Liver (tissue), 9 donors: ENCODE results near the gene ITPRID1. TPM values are rescaled to one million over a fixed set of nuclear protein-coding genes. Genes with fewer than 3 reads are reported as not detected.

Experiments used
- DNase-seq: peaks from one replicate; pipeline ENCODE4 v3.0.0-alpha.2; 2017; ENCODE audit warnings: low spot score
- H3K27ac ChIP-seq, 2 donors: one replicate each; pipeline ENCODE4 v1.7.0; 2013; ENCODE audit warnings: inconsistent platforms in 2 of 2, low read length in 2 of 2, control low read depth in 1 of 2, low read depth in 1 of 2, mild to moderate bottlenecking in 1 of 2
- H3K27me3 ChIP-seq, 4 donors: one replicate each; pipeline versions ENCODE4 v1.6.1 to v1.7.0; 2013; ENCODE audit warnings: low read length in 3 of 4, inconsistent platforms in 1 of 4, mild to moderate bottlenecking in 1 of 4, moderate library complexity in 1 of 4; ENCODE audit not compliant: control insufficient read depth in 4 of 4, insufficient read depth in 4 of 4
- H3K36me3 ChIP-seq, 4 donors: one replicate each; pipeline versions ENCODE4 v1.6.1 to v1.7.0; 2013; ENCODE audit warnings: low read length in 3 of 4, mild to moderate bottlenecking in 3 of 4, low read depth in 1 of 4, moderate library complexity in 1 of 4; ENCODE audit not compliant: control insufficient read depth in 4 of 4, insufficient read depth in 3 of 4
- H3K4me1 ChIP-seq, 4 donors: one replicate each; pipeline versions ENCODE4 v1.6.1 to v1.7.0; 2013; ENCODE audit warnings: low read length in 3 of 4, mild to moderate bottlenecking in 3 of 4, moderate library complexity in 1 of 4; ENCODE audit not compliant: control insufficient read depth in 4 of 4, insufficient read depth in 4 of 4
- H3K4me3 ChIP-seq, 3 donors: one replicate each; pipeline versions ENCODE4 v1.6.1 to v1.7.0; 2013; ENCODE audit warnings: low read length in 3 of 3, control low read depth in 1 of 3, low read depth in 1 of 3, mild to moderate bottlenecking in 1 of 3
- H3K9ac ChIP-seq, 2 donors: one replicate each; pipeline ENCODE4 v1.7.0; 2013; ENCODE audit warnings: low read length in 2 of 2, mild to moderate bottlenecking in 2 of 2, moderate library complexity in 2 of 2, control low read depth in 1 of 2, low read depth in 1 of 2
- H3K9me3 ChIP-seq, 4 donors: one replicate each; pipeline versions ENCODE4 v1.6.1 to v1.7.0; 2013; ENCODE audit warnings: low read length in 3 of 4; ENCODE audit not compliant: control insufficient read depth in 4 of 4
- ATF3 ChIP-seq: IDR thresholded peaks from 2 replicates; pipeline ENCODE4 v1.6.1; 2016; ENCODE audit warnings: antibody characterized with exemption
- CTCF ChIP-seq: fragments of 150-350 bp; IDR thresholded peaks from 2 replicates; pipeline ENCODE4 v1.5.1; 2017; ENCODE audit warnings: improper control_type of control experiment, low read depth, low read length; ENCODE audit not compliant: missing input control
- EGR1 ChIP-seq, 2 donors: IDR thresholded peaks; 2 replicates each; pipeline ENCODE4 v1.6.1; 2016 to 2018; ENCODE audit warnings: antibody characterized with exemption in 2 of 2, low read depth in 2 of 2
- FOXA1 ChIP-seq: IDR thresholded peaks from 2 replicates; pipeline ENCODE4 v1.6.1; 2016; ENCODE audit warnings: antibody characterized with exemption
- HNF4A ChIP-seq, 2 donors: conservative IDR thresholded peaks; 2 replicates each; pipeline ENCODE4 v1.6.1; 2016; ENCODE audit warnings: antibody characterized with exemption in 2 of 2, mild to moderate bottlenecking in 2 of 2
- HNF4G ChIP-seq: IDR thresholded peaks from 2 replicates; pipeline ENCODE4 v1.6.1; 2016; ENCODE audit warnings: antibody characterized with exemption
- JUND ChIP-seq, 2 donors: IDR thresholded peaks; 2 replicates each; pipeline ENCODE4 v1.6.1; 2016; ENCODE audit warnings: antibody characterized with exemption in 2 of 2
- NR2F2 ChIP-seq: IDR thresholded peaks from 2 replicates; pipeline ENCODE4 v1.6.1; 2016; ENCODE audit warnings: antibody characterized with exemption
- RAD21 ChIP-seq, 2 donors: IDR thresholded peaks; 2 replicates each; pipeline ENCODE4 v1.6.1; 2016; ENCODE audit warnings: antibody characterized with exemption in 2 of 2, mild to moderate bottlenecking in 2 of 2
- REST ChIP-seq: IDR thresholded peaks from 2 replicates; pipeline ENCODE4 v1.6.1; 2016; ENCODE audit warnings: antibody characterized with exemption, mild to moderate bottlenecking
- SP1 ChIP-seq: IDR thresholded peaks from 2 replicates; pipeline ENCODE4 v1.6.1; 2018; ENCODE audit warnings: antibody characterized with exemption, mild to moderate bottlenecking
- TAF1 ChIP-seq: conservative IDR thresholded peaks from 2 replicates; pipeline ENCODE4 v1.6.1; 2016; ENCODE audit warnings: antibody characterized with exemption, mild to moderate bottlenecking
- ZBTB33 ChIP-seq: IDR thresholded peaks from 2 replicates; pipeline ENCODE4 v1.6.1; 2016; ENCODE audit warnings: antibody characterized with exemption
- polyA plus RNA-seq, 2 donors: library from polyadenylated mRNA; stranded (reverse) in 1 of 2; unstranded in 1 of 2; fragments of 200-250 nt in 1 of 2; fragments of >200 nt in 1 of 2; fragmentation: Nextera tagmentation in 1 of 2; extraction: Ambion mirVana in 1 of 2; gene quantifications; one replicate each; pipeline versions ENCODE4 v1.2.1 to v1.2.3, GENCODE V29; 2013 to 2015
- total RNA-seq, 2 donors: library from RNA; depleted of rRNA; stranded (reverse); fragments of >200 nt; gene quantifications; one replicate each; pipeline ENCODE4 v1.2.3, GENCODE V29; 2014
- TF ChIP-seq, protein P1 (sequence below): IDR thresholded peaks from 2 replicates; pipeline ENCODE4 v1.6.1; 2016; ENCODE audit warnings: antibody characterized with exemption
- donor health status: healthy.
- donor health status: healthy.
- donor health status: healthy.
- donor health status: healthy.
- donor health status: healthy.

Gene ITPRID1
- total and polyA plus RNA-seq, 4 donors = not detected

DNA sequence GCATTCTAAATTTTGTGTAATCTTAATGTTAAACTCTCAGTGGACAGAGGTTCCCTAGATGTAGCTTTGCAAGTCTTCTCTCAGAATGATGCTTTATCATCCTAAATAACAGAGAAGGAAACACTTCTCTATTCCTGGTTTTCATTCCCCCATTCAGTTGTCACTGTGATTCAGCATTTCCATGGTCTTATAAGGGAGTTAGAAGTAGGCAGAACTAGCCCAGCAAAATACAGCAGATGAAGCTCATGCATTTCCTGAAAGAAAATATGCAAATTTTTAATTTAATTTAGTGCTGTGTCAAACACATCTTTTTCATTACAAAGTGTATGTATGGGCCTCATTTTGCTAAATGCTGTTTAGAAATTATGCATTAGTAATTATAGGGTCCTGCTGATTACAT, 70.1 kb downstream of the ITPRID1 start:
- Histone ChIP-seq H3K9me3 (no peaks in the 10 kb centered on the region), H3K9ac (no peak overlapping the region), H3K27me3 (peaks cover 0 to 2% (median 0%) of the 10 kb centered on the region in 4 donors), H3K4me3 (no peak overlapping the region), H3K4me1 (no peaks in the 10 kb centered on the region), H3K27ac (no peak overlapping the region), H3K36me3 (no peaks in the 10 kb centered on the region)
- TF ChIP-seq, protein P1, sequence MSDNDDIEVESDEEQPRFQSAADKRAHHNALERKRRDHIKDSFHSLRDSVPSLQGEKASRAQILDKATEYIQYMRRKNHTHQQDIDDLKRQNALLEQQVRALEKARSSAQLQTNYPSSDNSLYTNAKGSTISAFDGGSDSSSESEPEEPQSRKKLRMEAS = no peak
- TF ChIP-seq FOXA1 (no peak), CTCF (no peak), ATF3 (no peak), HNF4G (no peak), TAF1 (no peak), ZBTB33 (no peak), EGR1 (IDR thresholded peaks at IDR 0.05; ENCODE audit: low read depth in 2 of 2) (no peak), JUND (IDR thresholded peaks at IDR 0.05) (no peak), REST (no peak), SP1 (no peak)
- no peak for DNase-seq

DNA sequence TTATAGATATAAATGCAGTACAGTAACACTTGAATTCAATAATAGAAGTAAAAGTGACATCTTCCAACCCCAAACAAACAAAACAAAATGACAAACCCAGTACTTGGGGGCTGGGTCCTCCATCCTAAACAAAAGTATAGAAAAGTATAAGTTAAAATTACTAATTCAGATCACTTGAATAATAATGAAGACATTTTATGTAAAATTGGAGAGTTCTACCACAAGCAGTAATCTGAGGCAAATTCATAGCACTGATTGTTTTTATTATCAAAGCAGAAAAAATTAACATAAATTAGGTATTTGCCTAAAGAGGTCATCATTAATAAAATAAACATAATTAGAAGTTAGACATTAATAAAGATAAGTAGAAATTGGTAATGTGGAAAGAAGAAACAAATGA, 81.5 kb downstream of the ITPRID1 start:
- H3K27me3 ChIP-seq = no peaks in the 10 kb centered on the region
- TF ChIP-seq RAD21 (IDR thresholded peaks at IDR 0.05) (no peak), HNF4A (conservative IDR thresholded peaks at IDR 0.05) (no peak), ATF3 (no peak), ZBTB33 (no peak), NR2F2 (no peak), JUND (IDR thresholded peaks at IDR 0.05) (no peak), CTCF (no peak), EGR1 (IDR thresholded peaks at IDR 0.05; ENCODE audit: low read depth in 2 of 2) (no peak), TAF1 (no peak)
- TF ChIP-seq, protein P1 = no peak

More for the DNA sequence above, 81.5 kb downstream of the ITPRID1 start:
- no peaks in the 10 kb centered on the region for H3K36me3 ChIP-seq
- H3K27ac ChIP-seq = no peak overlapping the region
- DNase-seq = no peak
- no peaks in the 10 kb centered on the region for H3K9me3 ChIP-seq
- no peaks in the 10 kb centered on the region for H3K4me1 ChIP-seq
- H3K9ac ChIP-seq = no peak overlapping the region
- H3K4me3 ChIP-seq = no peak overlapping the region
